Osteoblast (primary cell): ENCODE results near the gene NF2. TPM values are rescaled to one million over a fixed set of nuclear protein-coding genes. Genes with fewer than 3 reads are reported as not detected.

Experiments used
- DNase-seq: peaks from one replicate; pipeline ENCODE4 v3.0.0; 2011; ENCODE audit warnings: low spot score, mixed read lengths; ENCODE audit not compliant: insufficient read length; ENCODE audit errors: missing footprints
- H2AFZ ChIP-seq: 2 replicates; pipeline ENCODE4 v1.6.0; 2011; ENCODE audit warnings: mild to moderate bottlenecking, low read length
- H3K27ac ChIP-seq: 2 replicates; pipeline ENCODE4 v1.5.1; 2011; ENCODE audit warnings: mild to moderate bottlenecking, low read depth, low read length, moderate library complexity
- H3K27me3 ChIP-seq: 2 replicates; pipeline ENCODE4 v1.6.0; 2012; ENCODE audit warnings: mild to moderate bottlenecking, control low read depth, inconsistent platforms, low read length, moderate library complexity; ENCODE audit not compliant: insufficient read depth
- H3K36me3 ChIP-seq: 2 replicates; pipeline ENCODE4 v1.5.1; 2011; ENCODE audit warnings: mild to moderate bottlenecking, low read length, control low read depth, moderate library complexity; ENCODE audit not compliant: insufficient read depth
- H3K4me1 ChIP-seq: 2 replicates; pipeline ENCODE4 v1.5.1; 2011; ENCODE audit warnings: mild to moderate bottlenecking, low read length, control low read depth, moderate library complexity; ENCODE audit not compliant: insufficient read depth
- H3K4me2 ChIP-seq: 2 replicates; pipeline ENCODE4 v1.6.0; 2011; ENCODE audit warnings: mild to moderate bottlenecking, low read length; ENCODE audit not compliant: insufficient read depth
- H3K4me3 ChIP-seq: fragments of 200-600 bp; sonication (generic); 3 replicates; pipeline ENCODE4 v1.5.1; 2012; ENCODE audit warnings: mild to moderate bottlenecking, low read length, inconsistent platforms; ENCODE audit not compliant: insufficient read depth
- H3K79me2 ChIP-seq: 2 replicates; pipeline ENCODE4 v1.6.0; 2012; ENCODE audit warnings: mild to moderate bottlenecking, low read length, control low read depth, inconsistent platforms; ENCODE audit not compliant: insufficient read depth
- H3K9me3 ChIP-seq: 2 replicates; pipeline ENCODE4 v1.5.1; 2011; ENCODE audit warnings: low read depth, low read length, control low read depth
- H4K20me1 ChIP-seq: 2 replicates; pipeline ENCODE4 v1.6.0; 2012; ENCODE audit warnings: mild to moderate bottlenecking, low read length, control low read depth; ENCODE audit not compliant: insufficient read depth
- CTCF ChIP-seq: IDR thresholded peaks from 2 replicates; pipeline ENCODE4 v1.5.1; 2011; ENCODE audit warnings: mild to moderate bottlenecking, low read depth, low read length, moderate library complexity; ENCODE audit errors: extremely low read depth
- total RNA-seq: library from RNA; depleted of rRNA; stranded (reverse); fragments of >200 nt; gene quantifications from 2 replicates; pipeline ENCODE4 v1.2.3, GENCODE V29; 2012

NF2 gene
- total RNA-seq, 1 donor: 72.7 TPM

- H3K4me1 ChIP-seq: peaks cover 15% of the 10 kb centered on the region
- H3K27me3 ChIP-seq: no peaks in the 10 kb centered on the region
- H4K20me1 ChIP-seq: peaks cover 10% of the 10 kb centered on the region
- TF ChIP-seq CTCF: no peak
- no peak overlapping the region for H3K27ac ChIP-seq
- H3K9me3 ChIP-seq: no peaks in the 10 kb centered on the region
- H3K36me3 ChIP-seq: peaks cover 30% of the 10 kb centered on the region
- no peak overlapping the region for H3K4me2 ChIP-seq
- H3K4me3 ChIP-seq: no peak overlapping the region
- no peak overlapping the region for H2AFZ ChIP-seq
- no peak for DNase-seq
- H3K79me2 ChIP-seq: peaks cover 74% of the 10 kb centered on the region
Measured at GRCh38 chr22:29636751-29637150, 33.3 kb downstream of the NF2 start.

- H3K4me1 ChIP-seq: peaks cover 15% of the 10 kb centered on the region
- no peaks in the 10 kb centered on the region for H3K27me3 ChIP-seq
- peaks cover 34% of the 10 kb centered on the region for H3K36me3 ChIP-seq
- no peak for TF ChIP-seq CTCF
- H3K4me2 ChIP-seq: no peak overlapping the region
- H4K20me1 ChIP-seq: peaks cover 10% of the 10 kb centered on the region
- H2AFZ ChIP-seq: no peak overlapping the region
- H3K9me3 ChIP-seq: no peaks in the 10 kb centered on the region
- no peak overlapping the region for H3K4me3 ChIP-seq
- no peak overlapping the region for H3K27ac ChIP-seq
- no peak for DNase-seq
- peaks cover 73% of the 10 kb centered on the region for H3K79me2 ChIP-seq
Measured at GRCh38 chr22:29637181-29637580, 33.7 kb downstream of the NF2 start.

- no peak for DNase-seq
- Histone ChIP-seq H3K4me1 (peaks cover 9% of the 10 kb centered on the region), H3K79me2 (peaks cover 59% of the 10 kb centered on the region), H3K4me3 (no peak overlapping the region), H3K27me3 (no peaks in the 10 kb centered on the region), H3K27ac (no peak overlapping the region), H4K20me1 (peaks cover 3% of the 10 kb centered on the region), H3K4me2 (no peak overlapping the region), H2AFZ (no peak overlapping the region), H3K9me3 (no peaks in the 10 kb centered on the region), H3K36me3 (peaks cover 42% of the 10 kb centered on the region)
- TF ChIP-seq CTCF: no peak
Measured at GRCh38 chr22:29638678-29639077, 35.2 kb downstream of the NF2 start.

GRCh38 chr22:29639096-29639495 is 35.7 kb downstream of the NF2 start:
- Histone ChIP-seq H2AFZ (no peak overlapping the region), H3K4me2 (no peak overlapping the region), H3K79me2 (peaks cover 55% of the 10 kb centered on the region), H3K27ac (no peak overlapping the region), H3K4me3 (no peak overlapping the region), H4K20me1 (peaks cover 3% of the 10 kb centered on the region), H3K27me3 (no peaks in the 10 kb centered on the region), H3K9me3 (no peaks in the 10 kb centered on the region), H3K4me1 (peaks cover 5% of the 10 kb centered on the region), H3K36me3 (peaks cover 42% of the 10 kb centered on the region)
- DNase-seq: no peak
- TF ChIP-seq CTCF: no peak
